CD4-positive, alpha-beta T cell (primary cell): Measurements from ENCODE around the gene SYT6. TPM values are rescaled to one million over a fixed set of nuclear protein-coding genes. Genes with fewer than 3 reads are reported as not detected.

Source experiments
- ATAC-seq: fragments of 200-7000 bp; cut with Tn5 transposase; one replicate; pipeline ENCODE4 v1.10.0; 2022; ENCODE audit warnings: mild to moderate bottlenecking; ENCODE audit not compliant: poor library complexity
- CTCF ChIA-PET: fragments of 350-600 bp; sonication (Branson Sonifier 250); formaldehyde crosslinking; loops from one replicate; lab custom pipeline; 2021; ENCODE audit warnings: antibody characterized with exemption, inconsistent platforms; lab: Charles Lee
- POLR2A ChIA-PET: fragments of 350-600 bp; sonication (Branson Sonifier 250); formaldehyde crosslinking; loops from one replicate; lab custom pipeline; 2021; ENCODE audit warnings: antibody characterized with exemption, inconsistent platforms; lab: Charles Lee
- DNase-seq, 14 experiments: peaks; one replicate each; pipeline ENCODE4 v3.0.0-alpha.2; 2013 to 2020; ENCODE audit warnings: mixed read lengths in 2 of 14
- H3K27ac ChIP-seq, 2 donors: one replicate each; pipeline versions ENCODE4 v1.5.1 to v1.7.0; 2013; ENCODE audit warnings: low read length in 2 of 2, low read depth in 1 of 2, mild to moderate bottlenecking in 1 of 2
- H3K27me3 ChIP-seq, 2 experiments: 1 replicate in 1 of 2; 2 replicates in 1 of 2; pipeline versions ENCODE4 v1.6.1 to v1.7.0; 2013; ENCODE audit warnings: low read length in 2 of 2, control low read depth in 1 of 2, mild to moderate bottlenecking in 1 of 2, moderate library complexity in 1 of 2; ENCODE audit not compliant: insufficient read depth in 2 of 2, control insufficient read depth in 1 of 2
- H3K36me3 ChIP-seq: one replicate; pipeline ENCODE4 v1.6.1; 2013; ENCODE audit warnings: low read length, control low read depth; ENCODE audit not compliant: insufficient read depth
- H3K4me1 ChIP-seq: one replicate; pipeline ENCODE4 v1.6.1; 2013; ENCODE audit warnings: low read length, control low read depth; ENCODE audit not compliant: insufficient read depth
- H3K4me3 ChIP-seq: one replicate; pipeline ENCODE4 v1.5.1; 2013; ENCODE audit warnings: mild to moderate bottlenecking, low read length, moderate library complexity
- H3K9me3 ChIP-seq, 2 experiments: 1 replicate in 1 of 2; 2 replicates in 1 of 2; pipeline versions ENCODE4 v1.6.1 to v1.7.0; 2013; ENCODE audit warnings: low read length in 2 of 2, mild to moderate bottlenecking in 2 of 2, control low read depth in 1 of 2, moderate library complexity in 1 of 2; ENCODE audit not compliant: control insufficient read depth in 1 of 2, insufficient read depth in 1 of 2
- H3K27ac Mint-ChIP-seq: one replicate; pipeline ENCODE4 v1.8.0; 2020; ENCODE audit warnings: mixed read lengths
- H3K27me3 Mint-ChIP-seq: one replicate; pipeline ENCODE4 v1.8.0; 2021; ENCODE audit warnings: mixed read lengths
- H3K36me3 Mint-ChIP-seq: one replicate; pipeline ENCODE4 v1.8.0; 2021; ENCODE audit warnings: low read depth, mixed read lengths
- H3K4me1 Mint-ChIP-seq: one replicate; pipeline ENCODE4 v1.8.0; 2021; ENCODE audit warnings: low read depth, mixed read lengths
- H3K4me3 Mint-ChIP-seq: one replicate; pipeline ENCODE4 v1.8.0; 2020; ENCODE audit warnings: mild to moderate bottlenecking, mixed read lengths
- H3K9me3 Mint-ChIP-seq: one replicate; pipeline ENCODE4 v1.8.0; 2020; ENCODE audit warnings: mixed read lengths
- intact Hi-C, 2 experiments: fragments of 100-400 bp; cut with DNase I in 1 of 2; cut with micrococcal nuclease in 1 of 2; formaldehyde crosslinking; loops; one replicate each; pipeline versions ENCODE4 v1.15.1 to v1.9.0; 2023 to 2025; cut with DNase I, micrococcal nuclease
- total RNA-seq, 174 experiments: library from RNA in 2 of 174; stranded (reverse) in 2 of 174; gene quantifications; one replicate each; pipeline ENCODE4 v1.2.3 and lab custom pipeline; 2021 to 2026
- TF ChIP-seq, protein P1 (sequence below): fragments of 200-600 bp; IDR thresholded peaks from one replicate; pipeline ENCODE4 v1.8.0; 2022; ENCODE audit warnings: antibody characterized with exemption, mild to moderate bottlenecking

Gene SYT6
- total RNA-seq, 2 experiments from 2014 or later: not detected

DNA sequence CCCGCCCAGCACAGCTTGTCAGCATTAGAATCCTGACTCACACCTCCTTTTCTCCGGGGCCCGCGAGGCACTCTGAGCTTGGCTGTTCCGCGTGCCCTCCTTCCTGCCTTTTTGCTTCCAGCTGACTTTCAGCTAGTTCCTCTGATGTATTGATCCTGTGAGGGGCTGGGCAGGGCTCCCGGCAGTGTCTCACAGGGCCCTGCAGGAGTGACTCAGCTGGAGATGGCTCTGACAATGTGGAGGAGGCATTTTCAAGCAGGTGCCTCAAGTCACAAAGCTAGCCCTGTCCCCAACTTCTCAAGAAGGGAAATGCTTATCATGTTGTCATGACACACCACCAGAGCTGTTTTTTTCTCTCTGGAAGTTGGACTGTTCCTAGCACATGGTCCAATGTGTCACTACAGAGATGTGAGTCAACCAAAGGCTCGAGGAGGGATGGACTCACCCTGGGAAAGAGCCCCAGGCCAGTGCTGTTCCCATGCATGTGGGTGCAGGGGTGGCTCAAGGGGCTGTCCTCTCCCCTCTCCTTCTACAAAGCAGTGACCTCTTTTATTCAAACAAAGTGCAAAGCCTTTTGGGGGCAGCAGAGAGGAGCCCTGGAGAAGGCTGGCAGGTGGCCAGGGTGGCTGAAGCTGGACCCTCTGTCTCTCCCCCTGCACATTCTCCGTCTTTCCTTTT is 30.6 kb downstream of the SYT6 start:
- Mint-ChIP-seq H3K9me3 (no peaks in the 10 kb centered on the region), H3K36me3 (no peaks in the 10 kb centered on the region), H3K4me1 (peaks cover 6% of the 10 kb centered on the region), H3K4me3 (no peak overlapping the region), H3K27ac (no peak overlapping the region), H3K27me3 (no peaks in the 10 kb centered on the region)
- ChIA-PET CTCF (no interaction called here), POLR2A (no interaction called here)
- Histone ChIP-seq H3K4me1 (no peaks in the 10 kb centered on the region), H3K9me3 (no peaks in the 10 kb centered on the region), H3K27me3 (no peaks in the 10 kb centered on the region), H3K36me3 (no peaks in the 10 kb centered on the region), H3K4me3 (no peak overlapping the region), H3K27ac (no peak overlapping the region)
- ATAC-seq (no peak), DNase-seq (peak in 2 of 14 experiments; percentile 16 to 43)
- TF ChIP-seq, protein P1, sequence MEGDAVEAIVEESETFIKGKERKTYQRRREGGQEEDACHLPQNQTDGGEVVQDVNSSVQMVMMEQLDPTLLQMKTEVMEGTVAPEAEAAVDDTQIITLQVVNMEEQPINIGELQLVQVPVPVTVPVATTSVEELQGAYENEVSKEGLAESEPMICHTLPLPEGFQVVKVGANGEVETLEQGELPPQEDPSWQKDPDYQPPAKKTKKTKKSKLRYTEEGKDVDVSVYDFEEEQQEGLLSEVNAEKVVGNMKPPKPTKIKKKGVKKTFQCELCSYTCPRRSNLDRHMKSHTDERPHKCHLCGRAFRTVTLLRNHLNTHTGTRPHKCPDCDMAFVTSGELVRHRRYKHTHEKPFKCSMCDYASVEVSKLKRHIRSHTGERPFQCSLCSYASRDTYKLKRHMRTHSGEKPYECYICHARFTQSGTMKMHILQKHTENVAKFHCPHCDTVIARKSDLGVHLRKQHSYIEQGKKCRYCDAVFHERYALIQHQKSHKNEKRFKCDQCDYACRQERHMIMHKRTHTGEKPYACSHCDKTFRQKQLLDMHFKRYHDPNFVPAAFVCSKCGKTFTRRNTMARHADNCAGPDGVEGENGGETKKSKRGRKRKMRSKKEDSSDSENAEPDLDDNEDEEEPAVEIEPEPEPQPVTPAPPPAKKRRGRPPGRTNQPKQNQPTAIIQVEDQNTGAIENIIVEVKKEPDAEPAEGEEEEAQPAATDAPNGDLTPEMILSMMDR: no peak
- intact Hi-C loops: no loop called here

GRCh38 chr1:114118351-114118990 is 35.2 kb downstream of the SYT6 start:
- ChIA-PET CTCF (no interaction called here), POLR2A (no interaction called here)
- Histone ChIP-seq H3K27me3 (peaks cover 0 to 2% of the 10 kb centered on the region in 2 experiments), H3K4me1 (peaks cover 6% of the 10 kb centered on the region), H3K9me3 (no peaks in the 10 kb centered on the region), H3K27ac (no peak overlapping the region), H3K4me3 (no peak overlapping the region), H3K36me3 (no peaks in the 10 kb centered on the region)
- no peaks in the 10 kb centered on the region for H3K36me3 Mint-ChIP-seq
- TF ChIP-seq, protein P1: no peak
- ATAC-seq (no peak), DNase-seq (no peak)
- intact Hi-C loops: no loop called here
- no peaks in the 10 kb centered on the region for H3K27me3 Mint-ChIP-seq
- no peak overlapping the region for H3K4me3 Mint-ChIP-seq
- H3K4me1 Mint-ChIP-seq: no peaks in the 10 kb centered on the region
- H3K27ac Mint-ChIP-seq: no peak overlapping the region
- no peaks in the 10 kb centered on the region for H3K9me3 Mint-ChIP-seq

DNA sequence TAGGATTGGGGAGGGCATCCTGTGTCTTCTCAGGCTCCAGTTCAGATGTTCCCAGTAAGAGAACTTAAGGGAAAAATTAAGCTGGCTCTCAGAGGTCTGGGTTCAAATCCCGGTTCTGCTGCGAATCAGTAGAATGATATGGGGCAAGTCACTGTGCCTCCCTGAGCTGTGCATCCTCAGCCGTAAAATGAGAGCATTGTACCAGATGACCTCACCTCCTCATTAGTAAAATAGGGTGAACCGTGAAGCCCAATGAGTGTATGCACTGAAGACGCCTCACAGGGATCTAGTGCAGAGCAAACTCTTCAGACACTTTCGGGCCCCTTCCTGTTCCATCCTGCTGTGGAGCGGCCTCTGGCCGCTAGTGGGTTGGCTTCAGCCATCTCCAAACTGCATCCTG is 36.0 kb downstream of the SYT6 start:
- Histone ChIP-seq H3K27me3 (peaks cover 0 to 2% of the 10 kb centered on the region in 2 experiments), H3K27ac (no peak overlapping the region), H3K4me1 (peaks cover 13% of the 10 kb centered on the region), H3K4me3 (no peak overlapping the region), H3K9me3 (no peaks in the 10 kb centered on the region), H3K36me3 (no peaks in the 10 kb centered on the region)
- Mint-ChIP-seq H3K27ac (no peak overlapping the region), H3K36me3 (no peaks in the 10 kb centered on the region), H3K4me1 (no peaks in the 10 kb centered on the region), H3K27me3 (no peaks in the 10 kb centered on the region), H3K4me3 (no peak overlapping the region), H3K9me3 (no peaks in the 10 kb centered on the region)
- no peak for ATAC-seq
- POLR2A ChIA-PET: no interaction called here
- CTCF ChIA-PET: no interaction called here
- intact Hi-C loops: no loop called here
- TF ChIP-seq, protein P1: no peak
- no peak for DNase-seq
